ENCODE results near the gene KCNE1. TPM values are rescaled to one million over a fixed set of nuclear protein-coding genes. Genes with fewer than 3 reads are reported as not detected.

Gene KCNE1
- total and polyA plus RNA-seq, 4 donors, result 0.28 to 7.2 (median 2.5) TPM

DNA sequence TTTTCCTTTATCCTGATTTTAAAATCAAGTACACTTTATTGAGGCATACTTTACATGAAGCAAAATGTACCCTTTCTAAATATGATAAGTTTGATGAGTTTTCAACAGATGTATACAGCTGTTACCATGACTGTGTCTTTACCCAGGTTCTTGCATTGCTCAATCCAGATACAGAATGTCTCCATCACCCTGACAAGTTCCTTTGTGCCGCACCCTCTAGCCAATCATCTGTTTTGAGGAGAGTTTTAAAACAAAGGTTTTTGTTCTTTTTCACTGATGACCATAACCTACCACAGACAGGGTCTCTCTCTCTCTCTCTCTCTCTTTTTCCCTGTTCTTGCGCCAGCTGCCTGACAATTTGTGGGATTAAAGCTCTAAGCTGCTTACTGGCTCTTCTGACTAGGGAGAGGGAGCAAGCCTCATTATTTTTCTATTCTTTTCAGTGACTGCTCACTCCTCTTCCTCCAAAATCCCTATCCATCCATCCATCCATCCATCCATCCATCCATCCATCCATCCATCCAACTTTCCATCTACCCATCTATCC is 1.2 kb upstream of the KCNE1 start:
- no peaks in the 10 kb centered on the region for H3K9me3 ChIP-seq (ENCODE audit: control insufficient read depth, low read length)
- H3K27ac ChIP-seq (ENCODE audit: low read depth in 1 of 2, low read length in 2 of 2), result no peak overlapping the region
- H3K4me1 ChIP-seq (ENCODE audit: control insufficient read depth in 1 of 2, insufficient read depth in 2 of 2, low read length in 2 of 2), result no peaks in the 10 kb centered on the region
- no peak for DNase-seq
- intact Hi-C loops (cut with DNase I), result no loop called here
- H3K27me3 ChIP-seq (ENCODE audit: control insufficient read depth in 1 of 2, insufficient read depth in 2 of 2, low read length in 1 of 2), result no peaks in the 10 kb centered on the region
- WGBS, 2 donors, result 95 to 100% methylated on average over 2 of the region's 2 CpGs
- ATAC-seq (ENCODE audit: low FRiP score), result no peak
- H3K36me3 ChIP-seq (ENCODE audit: control insufficient read depth in 1 of 2, insufficient read depth in 2 of 2, low read length in 1 of 2), result no peaks in the 10 kb centered on the region
- no peak overlapping the region for H3K4me3 ChIP-seq (ENCODE audit: low read length in 2 of 2)

GRCh38 chr21:34511181-34511580 is 829 bp downstream of the KCNE1 start:
- 86% methylated on average over 5 of the region's 5 CpGs for WGBS, 2 donors
- intact Hi-C loops (cut with DNase I), result no loop called here
- no peaks in the 10 kb centered on the region for H3K9me3 ChIP-seq (ENCODE audit: control insufficient read depth, low read length)
- no peak overlapping the region for H3K27ac ChIP-seq (ENCODE audit: low read depth in 1 of 2, low read length in 2 of 2)
- no peaks in the 10 kb centered on the region for H3K27me3 ChIP-seq (ENCODE audit: control insufficient read depth in 1 of 2, insufficient read depth in 2 of 2, low read length in 1 of 2)
- no peaks in the 10 kb centered on the region for H3K36me3 ChIP-seq (ENCODE audit: control insufficient read depth in 1 of 2, insufficient read depth in 2 of 2, low read length in 1 of 2)
- H3K4me3 ChIP-seq (ENCODE audit: low read length in 2 of 2), result no peak overlapping the region
- H3K4me1 ChIP-seq (ENCODE audit: control insufficient read depth in 1 of 2, insufficient read depth in 2 of 2, low read length in 2 of 2), result no peaks in the 10 kb centered on the region
- ATAC-seq (ENCODE audit: low FRiP score) (peak; percentile 5), DNase-seq (no peak)

DNA sequence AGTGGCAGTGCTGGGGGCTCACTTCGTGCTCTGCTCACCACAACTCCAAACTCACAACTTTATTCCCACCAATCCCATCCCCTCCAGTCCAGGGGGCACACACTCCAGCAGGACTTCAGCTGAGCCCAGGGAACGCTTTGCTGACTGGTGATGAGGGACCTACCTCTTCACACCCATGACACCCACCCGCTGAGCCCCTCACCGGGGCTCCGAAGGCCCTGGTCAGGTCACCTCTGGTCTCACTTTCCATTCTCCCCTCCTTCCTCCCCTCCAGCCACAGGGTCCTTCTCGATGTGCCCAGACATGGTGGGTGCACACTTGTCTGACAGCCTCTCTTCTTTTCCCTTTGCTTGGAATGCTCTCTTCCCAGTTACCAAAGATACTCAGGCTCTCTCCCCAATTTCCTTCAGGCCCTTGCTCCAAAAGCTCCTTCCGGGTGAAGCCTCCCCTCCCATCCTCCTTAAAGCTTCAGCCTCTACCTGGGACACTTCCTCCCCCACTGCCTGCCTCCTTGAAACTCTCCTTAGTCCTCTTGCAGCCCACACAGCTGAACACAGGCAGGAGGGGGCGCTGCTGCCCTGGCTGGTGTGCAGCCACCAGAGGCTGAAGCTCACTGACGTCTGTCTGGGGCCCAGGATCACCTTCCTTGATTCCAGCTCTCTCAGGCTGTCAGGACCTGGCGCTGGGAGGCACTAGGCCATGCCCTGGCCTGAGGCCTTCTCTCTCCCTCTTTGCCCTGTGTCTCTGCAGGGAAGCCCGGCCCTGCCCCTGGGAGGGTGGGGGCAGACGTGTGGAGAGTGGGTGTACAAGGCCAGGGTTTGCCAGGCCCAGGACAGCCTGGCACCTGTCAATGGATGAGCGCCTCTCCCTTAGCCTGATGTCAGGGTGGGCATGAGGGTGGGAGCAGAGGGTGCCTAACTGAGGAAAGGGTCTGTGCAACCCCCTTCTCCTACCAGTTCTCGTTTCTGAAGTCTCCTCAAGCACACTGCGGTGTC is 1.6 kb downstream of the KCNE1 start:
- no peaks in the 10 kb centered on the region for H3K4me1 ChIP-seq (ENCODE audit: control insufficient read depth in 1 of 2, insufficient read depth in 2 of 2, low read length in 2 of 2)
- WGBS, 2 donors, result 70 to 73% methylated on average over 15 of the region's 15 CpGs
- H3K4me3 ChIP-seq (ENCODE audit: low read length in 2 of 2), result no peak overlapping the region
- intact Hi-C loops (cut with DNase I), result loop anchor here in 1 of 2 donors (1.0 kb wide), 1 partner anchor 93 kb away; no protein-coding TSS in a partner anchor
- DNase-seq (peak; percentile 91 to 94), ATAC-seq (ENCODE audit: low FRiP score) (peak; percentile 83)
- no peaks in the 10 kb centered on the region for H3K9me3 ChIP-seq (ENCODE audit: control insufficient read depth, low read length)
- H3K27ac ChIP-seq (ENCODE audit: low read depth in 1 of 2, low read length in 2 of 2), result no peak overlapping the region
- H3K36me3 ChIP-seq (ENCODE audit: control insufficient read depth in 1 of 2, insufficient read depth in 2 of 2, low read length in 1 of 2), result no peaks in the 10 kb centered on the region
- no peaks in the 10 kb centered on the region for H3K27me3 ChIP-seq (ENCODE audit: control insufficient read depth in 1 of 2, insufficient read depth in 2 of 2, low read length in 1 of 2)

GRCh38 chr21:34509151-34509550 is 2.9 kb downstream of the KCNE1 start:
- no peak overlapping the region for H3K27ac ChIP-seq (ENCODE audit: low read depth in 1 of 2, low read length in 2 of 2)
- ATAC-seq (ENCODE audit: low FRiP score) (no peak), DNase-seq (no peak)
- H3K4me3 ChIP-seq (ENCODE audit: low read length in 2 of 2), result no peak overlapping the region
- H3K4me1 ChIP-seq (ENCODE audit: control insufficient read depth in 1 of 2, insufficient read depth in 2 of 2, low read length in 2 of 2), result no peaks in the 10 kb centered on the region
- H3K36me3 ChIP-seq (ENCODE audit: control insufficient read depth in 1 of 2, insufficient read depth in 2 of 2, low read length in 1 of 2), result no peaks in the 10 kb centered on the region
- H3K27me3 ChIP-seq (ENCODE audit: control insufficient read depth in 1 of 2, insufficient read depth in 2 of 2, low read length in 1 of 2), result no peaks in the 10 kb centered on the region
- 89 to 96% methylated on average over 4 of the region's 4 CpGs for WGBS, 2 donors
- intact Hi-C loops (cut with DNase I), result no loop called here
- H3K9me3 ChIP-seq (ENCODE audit: control insufficient read depth, low read length), result no peaks in the 10 kb centered on the region

- DNase-seq (no peak), ATAC-seq (ENCODE audit: low FRiP score) (no peak)
- no peaks in the 10 kb centered on the region for H3K9me3 ChIP-seq (ENCODE audit: control insufficient read depth, low read length)
- H3K36me3 ChIP-seq (ENCODE audit: control insufficient read depth in 1 of 2, insufficient read depth in 2 of 2, low read length in 1 of 2), result no peaks in the 10 kb centered on the region
- no peak overlapping the region for H3K27ac ChIP-seq (ENCODE audit: low read depth in 1 of 2, low read length in 2 of 2)
- no peaks in the 10 kb centered on the region for H3K4me1 ChIP-seq (ENCODE audit: control insufficient read depth in 1 of 2, insufficient read depth in 2 of 2, low read length in 2 of 2)
- H3K27me3 ChIP-seq (ENCODE audit: control insufficient read depth in 1 of 2, insufficient read depth in 2 of 2, low read length in 1 of 2), result no peaks in the 10 kb centered on the region
- WGBS, 2 donors, result 94 to 96% methylated on average over 2 of the region's 2 CpGs
- intact Hi-C loops (cut with DNase I), result no loop called here
- no peak overlapping the region for H3K4me3 ChIP-seq (ENCODE audit: low read length in 2 of 2)
Measured at GRCh38 chr21:34504595-34504994, 7.4 kb downstream of the KCNE1 start.

- ATAC-seq (ENCODE audit: low FRiP score) (no peak), DNase-seq (no peak)
- Histone ChIP-seq H3K4me3 (ENCODE audit: low read length in 2 of 2) (no peak overlapping the region), H3K4me1 (ENCODE audit: control insufficient read depth in 1 of 2, insufficient read depth in 2 of 2, low read length in 2 of 2) (no peaks in the 10 kb centered on the region), H3K27me3 (ENCODE audit: control insufficient read depth in 1 of 2, insufficient read depth in 2 of 2, low read length in 1 of 2) (no peaks in the 10 kb centered on the region), H3K9me3 (ENCODE audit: control insufficient read depth, low read length) (peaks cover 8% of the 10 kb centered on the region), H3K36me3 (ENCODE audit: control insufficient read depth in 1 of 2, insufficient read depth in 2 of 2, low read length in 1 of 2) (no peaks in the 10 kb centered on the region), H3K27ac (ENCODE audit: low read depth in 1 of 2, low read length in 2 of 2) (no peak overlapping the region)
- WGBS, 2 donors, result 82 to 85% methylated on average over 3 of the region's 3 CpGs
- intact Hi-C loops (cut with DNase I), result no loop called here
Measured at GRCh38 chr21:34502480-34503106, 9.4 kb downstream of the KCNE1 start.

- no peaks in the 10 kb centered on the region for H3K4me1 ChIP-seq (ENCODE audit: control insufficient read depth in 1 of 2, insufficient read depth in 2 of 2, low read length in 2 of 2)
- no peak overlapping the region for H3K27ac ChIP-seq (ENCODE audit: low read depth in 1 of 2, low read length in 2 of 2)
- WGBS, 2 donors, result 75 to 79% methylated on average over 1 of the region's 1 CpG
- ATAC-seq (ENCODE audit: low FRiP score), result no peak
- H3K9me3 ChIP-seq (ENCODE audit: control insufficient read depth, low read length), result peaks cover 8% of the 10 kb centered on the region
- no peak overlapping the region for H3K4me3 ChIP-seq (ENCODE audit: low read length in 2 of 2)
- no peaks in the 10 kb centered on the region for H3K36me3 ChIP-seq (ENCODE audit: control insufficient read depth in 1 of 2, insufficient read depth in 2 of 2, low read length in 1 of 2)
- intact Hi-C loops (cut with DNase I), result no loop called here
- DNase-seq, result no peak
- no peaks in the 10 kb centered on the region for H3K27me3 ChIP-seq (ENCODE audit: control insufficient read depth in 1 of 2, insufficient read depth in 2 of 2, low read length in 1 of 2)
Measured at GRCh38 chr21:34501716-34502115, 10.3 kb downstream of the KCNE1 start.

DNA sequence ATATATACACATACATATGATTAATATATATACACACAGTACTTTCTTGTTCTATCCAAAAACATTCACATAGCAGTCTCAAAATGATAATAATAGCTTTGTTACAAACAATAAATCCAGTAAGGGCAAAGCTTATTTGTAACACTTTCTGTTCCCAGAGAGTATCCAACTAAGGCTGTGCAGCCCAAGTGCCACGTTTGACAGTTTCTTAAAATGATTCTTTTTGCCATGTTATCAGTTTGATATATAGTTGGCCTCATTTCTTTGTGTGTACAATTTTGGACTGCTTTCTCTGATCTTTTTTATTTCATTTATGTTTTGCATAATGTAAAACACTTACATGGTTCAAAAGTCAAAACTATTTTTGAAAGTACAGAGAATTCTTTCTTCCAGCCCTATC is 11.8 kb downstream of the KCNE1 start:
- 45 to 54% methylated on average over 1 of the region's 1 CpG for WGBS, 2 donors
- Histone ChIP-seq H3K4me3 (ENCODE audit: low read length in 2 of 2) (no peak overlapping the region), H3K4me1 (ENCODE audit: control insufficient read depth in 1 of 2, insufficient read depth in 2 of 2, low read length in 2 of 2) (no peaks in the 10 kb centered on the region), H3K27me3 (ENCODE audit: control insufficient read depth in 1 of 2, insufficient read depth in 2 of 2, low read length in 1 of 2) (no peaks in the 10 kb centered on the region), H3K27ac (ENCODE audit: low read depth in 1 of 2, low read length in 2 of 2) (no peak overlapping the region), H3K36me3 (ENCODE audit: control insufficient read depth in 1 of 2, insufficient read depth in 2 of 2, low read length in 1 of 2) (no peaks in the 10 kb centered on the region), H3K9me3 (ENCODE audit: control insufficient read depth, low read length) (peaks cover 8% of the 10 kb centered on the region)
- ATAC-seq (ENCODE audit: low FRiP score), result no peak
- DNase-seq, result no peak
- intact Hi-C loops (cut with DNase I), result no loop called here
